ENCODE data around the gene CD80. TPM values are rescaled to one million over a fixed set of nuclear protein-coding genes. Genes with fewer than 3 reads are reported as not detected.

CD80 gene
- total and polyA plus RNA-seq, 2 donors (not counting 1 experiment from before 2014, with no cell fraction given) = under 0.01 TPM; not detected in 1

- peak; percentile 95 to 97 for DNase-seq (ENCODE audit: low read depth in 2 of 2)
Measured at GRCh38 chr3:119498186-119499011, 61.0 kb downstream of the CD80 start, which contains the start of gene TIMMDC1. TIMMDC1 (plus strand) TSS chr3:119498547; CDS start chr3:119498734, 187 bp downstream.

GRCh38 chr3:119497820-119498185 is 61.6 kb downstream of the CD80 start:
- H4K20me1 ChIP-seq (ENCODE audit: control insufficient read depth, extremely low read depth, insufficient read depth, low read length) = no peaks in the 10 kb centered on the region
- peak overlapping the region; percentile 60 for H3K9ac ChIP-seq (ENCODE audit: insufficient read depth, low read length)
- no peaks in the 10 kb centered on the region for H3K9me3 ChIP-seq (ENCODE audit: control insufficient read depth, insufficient read depth, low read depth, low read length)
- TF ChIP-seq CTCF (conservative IDR thresholded peaks at IDR 0.05 in 1 of 2, IDR thresholded peaks at IDR 0.05 in 1 of 2; ENCODE audit: low read depth in 1 of 2, low read length in 2 of 2) (no peak), EZH2 (IDR thresholded peaks at IDR 0.05; ENCODE audit: low read length, missing control alignments) (no peak)
- H3K27ac ChIP-seq (ENCODE audit: insufficient read depth, low read length) = peak overlapping the region; percentile 83
- H3K79me2 ChIP-seq (ENCODE audit: control insufficient read depth, insufficient read depth, low read length) = peaks cover 17% of the 10 kb centered on the region
- H3K27me3 ChIP-seq (ENCODE audit: control insufficient read depth, insufficient read depth, low read length) = no peaks in the 10 kb centered on the region
- no peaks in the 10 kb centered on the region for H3K36me3 ChIP-seq (ENCODE audit: control insufficient read depth, insufficient read depth, low read length)
- peak overlapping the region; percentile 54 to 99 (median 77) for H3K4me3 ChIP-seq (replicated peaks in 1 of 4; ENCODE audit: control extremely low read depth in 1 of 4, insufficient read depth in 1 of 4, low read depth in 3 of 4, low read length in 4 of 4)
- H3K4me1 ChIP-seq (ENCODE audit: control insufficient read depth, extremely low read depth, insufficient read depth, low read length) = peaks cover 3% of the 10 kb centered on the region
- peak overlapping the region; percentile 25 for H2AFZ ChIP-seq (ENCODE audit: low read length)
- H3K4me2 ChIP-seq (ENCODE audit: extremely low read depth, insufficient read depth, low read length) = peak overlapping the region; percentile 81
- DNase-seq (ENCODE audit: low read depth in 2 of 2) = peak; percentile 29 to 38

More at GRCh38 chr3:119498186-119499011, 61.0 kb downstream of the CD80 start, which contains the start of gene TIMMDC1:
- no peaks in the 10 kb centered on the region for H3K36me3 ChIP-seq (ENCODE audit: control insufficient read depth, insufficient read depth, low read length)
- TF ChIP-seq CTCF (conservative IDR thresholded peaks at IDR 0.05 in 1 of 2, IDR thresholded peaks at IDR 0.05 in 1 of 2; ENCODE audit: low read depth in 1 of 2, low read length in 2 of 2) (no peak), EZH2 (IDR thresholded peaks at IDR 0.05; ENCODE audit: low read length, missing control alignments) (no peak)
- H3K9me3 ChIP-seq (ENCODE audit: control insufficient read depth, insufficient read depth, low read depth, low read length) = no peaks in the 10 kb centered on the region
- H3K4me2 ChIP-seq (ENCODE audit: extremely low read depth, insufficient read depth, low read length) = peak within 1 kb of the TSS; percentile 81
- peaks cover 3% of the 10 kb centered on the region for H3K4me1 ChIP-seq (ENCODE audit: control insufficient read depth, extremely low read depth, insufficient read depth, low read length)
- no peaks in the 10 kb centered on the region for H3K27me3 ChIP-seq (ENCODE audit: control insufficient read depth, insufficient read depth, low read length)
- peak within 1 kb of the TSS; percentile 54 to 99 (median 77) for H3K4me3 ChIP-seq (replicated peaks in 1 of 4; ENCODE audit: control extremely low read depth in 1 of 4, insufficient read depth in 1 of 4, low read depth in 3 of 4, low read length in 4 of 4)
- peak within 1 kb of the TSS; percentile 60 for H3K9ac ChIP-seq (ENCODE audit: insufficient read depth, low read length)
- H3K27ac ChIP-seq (ENCODE audit: insufficient read depth, low read length) = peak within 1 kb of the TSS; percentile 83
- H2AFZ ChIP-seq (ENCODE audit: low read length) = peak within 1 kb of the TSS; percentile 44
- peaks cover 17% of the 10 kb centered on the region for H3K79me2 ChIP-seq (ENCODE audit: control insufficient read depth, insufficient read depth, low read length)
- no peaks in the 10 kb centered on the region for H4K20me1 ChIP-seq (ENCODE audit: control insufficient read depth, extremely low read depth, insufficient read depth, low read length)

GRCh38 chr3:119494597-119494996 is 64.8 kb downstream of the CD80 start:
- no peaks in the 10 kb centered on the region for H4K20me1 ChIP-seq (ENCODE audit: control insufficient read depth, extremely low read depth, insufficient read depth, low read length)
- H3K27me3 ChIP-seq (ENCODE audit: control insufficient read depth, insufficient read depth, low read length) = no peaks in the 10 kb centered on the region
- no peak for DNase-seq (ENCODE audit: low read depth in 2 of 2)
- H3K9me3 ChIP-seq (ENCODE audit: control insufficient read depth, insufficient read depth, low read depth, low read length) = no peaks in the 10 kb centered on the region
- no peak overlapping the region for H3K4me2 ChIP-seq (ENCODE audit: extremely low read depth, insufficient read depth, low read length)
- H3K36me3 ChIP-seq (ENCODE audit: control insufficient read depth, insufficient read depth, low read length) = no peaks in the 10 kb centered on the region
- no peak overlapping the region for H3K9ac ChIP-seq (ENCODE audit: insufficient read depth, low read length)
- H3K79me2 ChIP-seq (ENCODE audit: control insufficient read depth, insufficient read depth, low read length) = peaks cover 9% of the 10 kb centered on the region
- no peak overlapping the region for H2AFZ ChIP-seq (ENCODE audit: low read length)
- TF ChIP-seq CTCF (conservative IDR thresholded peaks at IDR 0.05 in 1 of 2, IDR thresholded peaks at IDR 0.05 in 1 of 2; ENCODE audit: low read depth in 1 of 2, low read length in 2 of 2) = peak in 1 of 2 donors; percentile 4
- TF ChIP-seq EZH2 (IDR thresholded peaks at IDR 0.05; ENCODE audit: low read length, missing control alignments) = no peak
- peaks cover 3% of the 10 kb centered on the region for H3K4me1 ChIP-seq (ENCODE audit: control insufficient read depth, extremely low read depth, insufficient read depth, low read length)
- no peak overlapping the region for H3K4me3 ChIP-seq (replicated peaks in 1 of 4; ENCODE audit: control extremely low read depth in 1 of 4, insufficient read depth in 1 of 4, low read depth in 3 of 4, low read length in 4 of 4)
- no peak overlapping the region for H3K27ac ChIP-seq (ENCODE audit: insufficient read depth, low read length)

Data from fibroblast of lung (primary cell).